ENCODE results near the gene UFD1. TPM values are rescaled to one million over a fixed set of nuclear protein-coding genes. Genes with fewer than 3 reads are reported as not detected.

UFD1 gene
- total RNA-seq, 1 donor from 2014 or later: 75.8 TPM

DNA sequence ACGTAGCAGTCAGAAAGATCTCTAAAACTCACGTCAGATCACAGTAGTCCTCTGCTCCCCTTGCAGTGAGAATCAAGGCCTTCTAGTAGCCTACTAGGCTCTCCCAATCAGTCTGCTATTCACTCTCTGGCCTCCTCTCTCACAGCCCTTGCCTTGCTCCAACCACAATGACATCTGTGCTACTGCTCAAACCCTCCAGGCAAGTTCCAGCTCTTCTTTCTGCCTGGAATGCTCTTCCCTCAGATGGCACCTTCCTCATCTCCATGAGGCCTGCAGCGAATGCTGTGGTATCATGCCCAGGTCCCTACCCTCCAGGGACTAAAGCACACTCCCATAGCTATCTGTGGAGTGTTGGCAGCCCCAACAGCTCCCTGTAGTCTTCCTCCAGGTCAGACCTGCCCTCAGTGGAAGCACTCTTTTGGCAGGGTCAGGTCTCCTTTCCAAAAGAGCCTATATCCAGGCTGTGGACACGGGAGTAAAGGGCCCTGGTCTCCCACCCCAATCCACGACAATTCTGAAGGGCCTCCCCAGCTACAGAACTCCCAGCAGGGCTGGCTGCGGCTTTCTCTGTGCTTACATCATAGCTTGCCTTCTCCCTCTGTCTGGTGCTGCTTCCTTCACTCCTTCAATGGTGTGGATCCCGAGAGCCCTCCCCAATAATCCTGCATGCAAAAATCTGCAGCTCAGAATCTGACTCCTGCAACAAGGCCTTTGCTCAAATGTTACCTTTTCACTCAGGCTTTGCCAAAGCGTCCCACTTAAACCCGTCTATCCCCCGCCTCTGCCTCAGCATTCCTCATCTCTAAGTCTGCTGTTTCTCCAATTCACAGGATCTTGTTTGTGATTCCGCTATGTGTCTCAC is 56.3 kb downstream of the UFD1 start:
- no peaks in the 10 kb centered on the region for H3K9me3 Mint-ChIP-seq (ENCODE audit: low read depth)
- H3K27me3 Mint-ChIP-seq (ENCODE audit: low read depth): no peaks in the 10 kb centered on the region
- DNase-seq (ENCODE audit: low spot score): no peak
- H3K4me1 Mint-ChIP-seq (ENCODE audit: low read depth): peaks cover 30% of the 10 kb centered on the region
- peak overlapping the region; percentile 81 for H3K27ac Mint-ChIP-seq (ENCODE audit: unreplicated experiment)
- no peak overlapping the region for H3K4me3 Mint-ChIP-seq (ENCODE audit: unreplicated experiment)
- TF ChIP-seq, protein P1, sequence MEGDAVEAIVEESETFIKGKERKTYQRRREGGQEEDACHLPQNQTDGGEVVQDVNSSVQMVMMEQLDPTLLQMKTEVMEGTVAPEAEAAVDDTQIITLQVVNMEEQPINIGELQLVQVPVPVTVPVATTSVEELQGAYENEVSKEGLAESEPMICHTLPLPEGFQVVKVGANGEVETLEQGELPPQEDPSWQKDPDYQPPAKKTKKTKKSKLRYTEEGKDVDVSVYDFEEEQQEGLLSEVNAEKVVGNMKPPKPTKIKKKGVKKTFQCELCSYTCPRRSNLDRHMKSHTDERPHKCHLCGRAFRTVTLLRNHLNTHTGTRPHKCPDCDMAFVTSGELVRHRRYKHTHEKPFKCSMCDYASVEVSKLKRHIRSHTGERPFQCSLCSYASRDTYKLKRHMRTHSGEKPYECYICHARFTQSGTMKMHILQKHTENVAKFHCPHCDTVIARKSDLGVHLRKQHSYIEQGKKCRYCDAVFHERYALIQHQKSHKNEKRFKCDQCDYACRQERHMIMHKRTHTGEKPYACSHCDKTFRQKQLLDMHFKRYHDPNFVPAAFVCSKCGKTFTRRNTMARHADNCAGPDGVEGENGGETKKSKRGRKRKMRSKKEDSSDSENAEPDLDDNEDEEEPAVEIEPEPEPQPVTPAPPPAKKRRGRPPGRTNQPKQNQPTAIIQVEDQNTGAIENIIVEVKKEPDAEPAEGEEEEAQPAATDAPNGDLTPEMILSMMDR (IDR thresholded peaks at IDR 0.05): no peak
- H3K36me3 Mint-ChIP-seq (ENCODE audit: low read depth): no peaks in the 10 kb centered on the region

DNA sequence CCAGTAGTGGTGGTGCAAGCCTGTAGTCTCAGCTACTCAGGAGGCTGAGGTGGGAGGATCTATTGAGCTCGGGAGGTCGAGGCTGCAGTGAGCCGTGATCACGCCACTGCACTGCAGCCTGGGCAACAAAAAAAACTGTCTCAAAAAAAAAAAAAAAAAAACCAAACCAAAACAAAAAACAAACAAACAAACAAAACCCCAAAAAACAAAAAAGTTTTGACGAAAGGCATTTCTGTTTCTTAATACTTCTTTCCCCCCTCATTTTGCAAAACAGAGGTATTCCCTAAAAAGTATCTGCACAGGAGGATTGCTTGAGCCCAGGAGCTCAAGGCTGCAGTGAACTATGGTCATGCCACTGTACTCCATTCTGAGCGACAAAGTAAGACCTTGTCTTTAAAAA is 58.7 kb downstream of the UFD1 start:
- Mint-ChIP-seq H3K4me1 (ENCODE audit: low read depth) (peaks cover 26% of the 10 kb centered on the region), H3K27ac (ENCODE audit: unreplicated experiment) (no peak overlapping the region), H3K4me3 (ENCODE audit: unreplicated experiment) (no peak overlapping the region), H3K9me3 (ENCODE audit: low read depth) (no peaks in the 10 kb centered on the region), H3K27me3 (ENCODE audit: low read depth) (no peaks in the 10 kb centered on the region), H3K36me3 (ENCODE audit: low read depth) (peaks cover 1% of the 10 kb centered on the region)
- DNase-seq (ENCODE audit: low spot score): no peak
- TF ChIP-seq, protein P1 (IDR thresholded peaks at IDR 0.05): no peak

DNA sequence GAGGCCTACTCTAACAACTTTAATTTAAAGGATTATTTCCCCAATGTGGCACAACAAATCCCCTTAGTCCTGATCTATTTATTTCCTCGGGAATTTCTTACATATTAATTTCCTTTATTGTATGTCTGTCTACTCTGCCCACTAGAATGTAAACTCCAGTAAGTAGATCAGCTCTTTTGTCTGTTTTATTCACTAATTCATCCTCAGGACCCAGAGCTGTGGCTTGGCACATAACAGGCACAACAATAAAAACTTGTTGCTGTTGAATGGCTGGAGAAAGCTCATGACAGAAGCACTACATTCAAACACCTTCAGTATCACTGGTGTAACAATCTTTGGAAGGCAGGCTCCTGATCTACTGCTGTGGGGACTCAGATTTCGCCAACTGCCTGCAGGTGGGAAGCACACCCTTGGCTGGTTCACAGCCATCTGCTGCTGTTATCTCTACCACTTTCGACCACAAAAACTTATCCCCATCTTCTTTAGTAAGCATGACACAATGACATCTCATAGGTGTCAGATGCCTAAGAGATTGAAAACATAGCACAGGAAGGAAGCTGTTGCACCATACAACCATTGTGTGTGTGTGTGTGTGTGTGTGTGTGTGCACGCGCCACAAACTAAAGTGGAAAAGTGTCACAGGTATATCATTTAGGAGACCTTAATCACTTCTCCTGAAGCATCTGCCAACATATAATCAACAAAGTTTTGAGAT is 59.4 kb downstream of the UFD1 start:
- Mint-ChIP-seq H3K36me3 (ENCODE audit: low read depth) (peaks cover 1% of the 10 kb centered on the region), H3K27me3 (ENCODE audit: low read depth) (no peaks in the 10 kb centered on the region), H3K4me1 (ENCODE audit: low read depth) (peaks cover 20% of the 10 kb centered on the region), H3K9me3 (ENCODE audit: low read depth) (no peaks in the 10 kb centered on the region), H3K4me3 (ENCODE audit: unreplicated experiment) (no peak overlapping the region), H3K27ac (ENCODE audit: unreplicated experiment) (no peak overlapping the region)
- no peak for DNase-seq (ENCODE audit: low spot score)
- TF ChIP-seq, protein P1 (IDR thresholded peaks at IDR 0.05): no peak

DNA sequence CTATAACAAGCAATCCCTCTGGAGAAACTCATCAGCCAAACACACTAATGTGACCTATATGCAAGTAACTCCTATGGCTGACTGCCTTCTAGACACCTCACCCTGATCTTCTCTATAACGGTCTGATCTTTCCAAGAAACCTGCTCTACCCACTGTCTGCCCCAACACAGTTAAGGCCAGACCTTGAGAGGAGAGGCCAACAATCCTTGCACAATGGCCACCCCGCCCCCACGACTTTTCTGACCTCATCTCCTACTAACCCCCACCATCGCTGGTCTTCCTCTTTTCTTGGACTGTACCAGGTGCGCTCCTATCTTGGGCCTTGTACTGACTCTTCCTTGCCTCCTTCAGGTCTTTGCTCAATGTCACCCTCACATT is 59.9 kb downstream of the UFD1 start:
- Mint-ChIP-seq H3K27ac (ENCODE audit: unreplicated experiment) (no peak overlapping the region), H3K4me1 (ENCODE audit: low read depth) (peaks cover 19% of the 10 kb centered on the region), H3K27me3 (ENCODE audit: low read depth) (no peaks in the 10 kb centered on the region), H3K9me3 (ENCODE audit: low read depth) (no peaks in the 10 kb centered on the region), H3K36me3 (ENCODE audit: low read depth) (peaks cover 1% of the 10 kb centered on the region), H3K4me3 (ENCODE audit: unreplicated experiment) (no peak overlapping the region)
- DNase-seq (ENCODE audit: low spot score): no peak
- TF ChIP-seq, protein P1 (IDR thresholded peaks at IDR 0.05): no peak

DNA sequence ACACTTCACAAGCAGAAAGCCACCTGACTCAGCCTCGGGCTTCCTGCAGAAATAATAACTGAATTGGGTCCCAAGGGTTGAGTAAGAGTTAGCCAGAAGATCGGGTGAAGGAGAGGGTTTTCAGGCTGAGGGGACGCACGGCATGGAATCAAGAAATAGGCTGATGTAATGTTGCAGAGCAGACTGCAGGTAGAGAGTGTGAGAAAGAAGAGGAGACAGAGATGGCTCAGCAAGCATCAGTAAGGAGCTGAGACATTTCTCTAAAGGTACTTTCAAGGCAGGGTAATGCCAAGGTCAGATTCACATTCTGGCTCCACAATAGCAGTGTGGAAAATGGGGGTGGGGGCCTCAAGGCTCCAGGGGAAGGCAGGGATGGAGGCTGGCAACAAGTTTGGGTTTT is 66.1 kb downstream of the UFD1 start:
- Mint-ChIP-seq H3K9me3 (ENCODE audit: low read depth) (no peaks in the 10 kb centered on the region), H3K4me1 (ENCODE audit: low read depth) (no peaks in the 10 kb centered on the region), H3K4me3 (ENCODE audit: unreplicated experiment) (no peak overlapping the region), H3K36me3 (ENCODE audit: low read depth) (peaks cover 3% of the 10 kb centered on the region), H3K27me3 (ENCODE audit: low read depth) (no peaks in the 10 kb centered on the region), H3K27ac (ENCODE audit: unreplicated experiment) (no peak overlapping the region)
- DNase-seq (ENCODE audit: low spot score): no peak
- TF ChIP-seq, protein P1 (IDR thresholded peaks at IDR 0.05): no peak

Measured in chondrocyte (in vitro differentiated cells).